Dendritic cell treated with granulocyte-macrophage colony-stimulating factor and Interleukin-4, amounts not matched to agents 40 ng/mL and 50 ng/mL, for 4 days (primary cell): ENCODE measurements around the gene TMEM229A.
"Not testable (repeated sequence)": the region's sequence is repeated elsewhere in the genome, so short reads cannot be mapped to it uniquely, and the experiment has no call there.

Experiments used
- H3K27ac Mint-ChIP-seq: one replicate; pipeline ENCODE4 v1.8.0; 2022; ENCODE audit warnings: mild to moderate bottlenecking, mixed read lengths
- H3K27me3 Mint-ChIP-seq: one replicate; pipeline ENCODE4 v1.8.0; 2022; ENCODE audit warnings: mild to moderate bottlenecking, mixed read lengths
- H3K36me3 Mint-ChIP-seq: one replicate; pipeline ENCODE4 v1.8.0; 2022; ENCODE audit warnings: low read depth, mixed read lengths
- H3K4me1 Mint-ChIP-seq: one replicate; pipeline ENCODE4 v1.8.0; 2022; ENCODE audit warnings: low read depth, mixed read lengths
- H3K4me3 Mint-ChIP-seq: one replicate; pipeline ENCODE4 v1.8.0; 2022; ENCODE audit warnings: mild to moderate bottlenecking, moderate library complexity, mixed read lengths
- H3K9me3 Mint-ChIP-seq: one replicate; pipeline ENCODE4 v1.8.0; 2022; ENCODE audit warnings: mixed read lengths
- intact Hi-C: fragments of 100-400 bp; cut with micrococcal nuclease; formaldehyde crosslinking; loops from one replicate; pipeline ENCODE4 v1.15.0; 2022

The TMEM229A gene

GRCh38 chr7:124051681-124052377 lies 19.0 kb upstream of the TMEM229A start:
- intact Hi-C loops = no loop called here
- Mint-ChIP-seq H3K27ac (no peak overlapping the region), H3K27me3 (no peaks in the 10 kb centered on the region), H3K4me3 (no peak overlapping the region), H3K4me1 (no peaks in the 10 kb centered on the region), H3K9me3 (no peaks in the 10 kb centered on the region), H3K36me3 (no peaks in the 10 kb centered on the region)

- Mint-ChIP-seq H3K4me1 (no peaks in the 10 kb centered on the region), H3K36me3 (no peaks in the 10 kb centered on the region), H3K27me3 (no peaks in the 10 kb centered on the region), H3K27ac (no peak overlapping the region), H3K4me3 (no peak overlapping the region), H3K9me3 (no peaks in the 10 kb centered on the region)
- intact Hi-C loops = no loop called here
These were observed 10.0 kb upstream of the TMEM229A start for GRCh38 chr7:124042826-124043225.

GRCh38 chr7:124041439-124041838 lies 8.6 kb upstream of the TMEM229A start:
- no peaks in the 10 kb centered on the region for H3K36me3 Mint-ChIP-seq
- H3K27me3 Mint-ChIP-seq = peaks cover under 1% of the 10 kb centered on the region
- H3K27ac Mint-ChIP-seq = no peak overlapping the region
- H3K4me1 Mint-ChIP-seq = no peaks in the 10 kb centered on the region
- no peaks in the 10 kb centered on the region for H3K9me3 Mint-ChIP-seq
- H3K4me3 Mint-ChIP-seq = no peak overlapping the region
- intact Hi-C loops = no loop called here

GRCh38 chr7:124037902-124038301 lies 5.0 kb upstream of the TMEM229A start:
- H3K27ac Mint-ChIP-seq, H3K4me3 Mint-ChIP-seq, H3K4me1 Mint-ChIP-seq, intact Hi-C loops, H3K36me3 Mint-ChIP-seq, H3K9me3 Mint-ChIP-seq: not testable (repeated sequence)
- H3K27me3 Mint-ChIP-seq = peaks cover 25% of the 10 kb centered on the region

- H3K27me3 Mint-ChIP-seq = peaks cover 44% of the 10 kb centered on the region
- intact Hi-C loops = no loop called here
- H3K36me3 Mint-ChIP-seq = no peaks in the 10 kb centered on the region
- no peaks in the 10 kb centered on the region for H3K9me3 Mint-ChIP-seq
- H3K27ac Mint-ChIP-seq = no peak overlapping the region
- no peak overlapping the region for H3K4me3 Mint-ChIP-seq
- no peaks in the 10 kb centered on the region for H3K4me1 Mint-ChIP-seq
These were observed 2.8 kb upstream of the TMEM229A start for GRCh38 chr7:124035706-124036105.

GRCh38 chr7:124034754-124035100 lies 1.9 kb upstream of the TMEM229A start:
- H3K27ac Mint-ChIP-seq = no peak overlapping the region
- H3K4me1 Mint-ChIP-seq = no peaks in the 10 kb centered on the region
- no peaks in the 10 kb centered on the region for H3K9me3 Mint-ChIP-seq
- intact Hi-C loops = no loop called here
- H3K36me3 Mint-ChIP-seq = no peaks in the 10 kb centered on the region
- no peak overlapping the region for H3K4me3 Mint-ChIP-seq
- H3K27me3 Mint-ChIP-seq = peaks cover 49% of the 10 kb centered on the region

GRCh38 chr7:124033807-124034753 lies 1.2 kb upstream of the TMEM229A start:
- Mint-ChIP-seq H3K9me3 (no peaks in the 10 kb centered on the region), H3K27me3 (peaks cover 50% of the 10 kb centered on the region), H3K4me3 (no peak overlapping the region)

GRCh38 chr7:124033095-124033806 lies 384 bp upstream of the TMEM229A start:
- intact Hi-C loops = no loop called here
- Mint-ChIP-seq H3K27ac (no peak overlapping the region), H3K4me3 (no peak overlapping the region)

More at GRCh38 chr7:124033807-124034753, 1.2 kb upstream of the TMEM229A start:
- H3K27ac Mint-ChIP-seq = no peak overlapping the region
- intact Hi-C loops = no loop called here
- no peaks in the 10 kb centered on the region for H3K36me3 Mint-ChIP-seq
- no peaks in the 10 kb centered on the region for H3K4me1 Mint-ChIP-seq

GRCh38 chr7:124031919-124032318 lies 948 bp downstream of the TMEM229A start:
- H3K27me3 Mint-ChIP-seq = peaks cover 50% of the 10 kb centered on the region
- H3K27ac Mint-ChIP-seq = no peak overlapping the region
- H3K9me3 Mint-ChIP-seq = no peaks in the 10 kb centered on the region
- H3K4me3 Mint-ChIP-seq = no peak overlapping the region
- H3K4me1 Mint-ChIP-seq = no peaks in the 10 kb centered on the region
- no peaks in the 10 kb centered on the region for H3K36me3 Mint-ChIP-seq
- intact Hi-C loops = no loop called here

More at GRCh38 chr7:124033095-124033806, 384 bp upstream of the TMEM229A start:
- Mint-ChIP-seq H3K4me1 (no peaks in the 10 kb centered on the region), H3K27me3 (peaks cover 50% of the 10 kb centered on the region), H3K36me3 (no peaks in the 10 kb centered on the region), H3K9me3 (no peaks in the 10 kb centered on the region)

GRCh38 chr7:124031406-124031805 lies 1.5 kb downstream of the TMEM229A start:
- Mint-ChIP-seq H3K27ac (no peak overlapping the region), H3K4me3 (no peak overlapping the region), H3K27me3 (peaks cover 49% of the 10 kb centered on the region), H3K36me3 (no peaks in the 10 kb centered on the region), H3K9me3 (no peaks in the 10 kb centered on the region), H3K4me1 (no peaks in the 10 kb centered on the region)
- intact Hi-C loops = no loop called here

- Mint-ChIP-seq H3K27ac (no peak overlapping the region), H3K4me1 (no peaks in the 10 kb centered on the region), H3K9me3 (no peaks in the 10 kb centered on the region), H3K4me3 (no peak overlapping the region), H3K27me3 (peaks cover 47% of the 10 kb centered on the region), H3K36me3 (no peaks in the 10 kb centered on the region)
- intact Hi-C loops = no loop called here
These were observed 1.9 kb downstream of the TMEM229A start for GRCh38 chr7:124030964-124031363.

- intact Hi-C loops = no loop called here
- peaks cover 41% of the 10 kb centered on the region for H3K27me3 Mint-ChIP-seq
These were observed 3.3 kb downstream of the TMEM229A start for GRCh38 chr7:124029396-124030188.

GRCh38 chr7:124027236-124027635 lies 5.6 kb downstream of the TMEM229A start:
- Mint-ChIP-seq H3K27me3 (peaks cover 21% of the 10 kb centered on the region), H3K4me3 (no peak overlapping the region), H3K36me3 (no peaks in the 10 kb centered on the region), H3K9me3 (no peaks in the 10 kb centered on the region), H3K27ac (no peak overlapping the region), H3K4me1 (no peaks in the 10 kb centered on the region)
- intact Hi-C loops = no loop called here

More at GRCh38 chr7:124029396-124030188, 3.3 kb downstream of the TMEM229A start:
- Mint-ChIP-seq H3K36me3 (no peaks in the 10 kb centered on the region), H3K27ac (no peak overlapping the region), H3K9me3 (no peaks in the 10 kb centered on the region), H3K4me3 (no peak overlapping the region), H3K4me1 (no peaks in the 10 kb centered on the region)
